Measurements from ENCODE around the gene MAFG. TPM values are rescaled to one million over a fixed set of nuclear protein-coding genes. Genes with fewer than 3 reads are reported as not detected.

The MAFG gene
- polyA plus RNA-seq, 1 of the 3 experiments (the other 2 are of a cell fraction): 38.7 TPM

- Histone ChIP-seq H3K79me2 (ENCODE audit: insufficient read depth) (peaks cover 8% of the 10 kb centered on the region), H3K27ac (ENCODE audit: low read depth in 2 of 2, low read length in 1 of 2) (no peak overlapping the region), H3K36me3 (replicated peaks in 1 of 2; ENCODE audit: control insufficient read depth in 1 of 2, insufficient read depth in 2 of 2, low read length in 1 of 2) (no peaks in the 10 kb centered on the region), H3K27me3 (ENCODE audit: insufficient read depth) (no peaks in the 10 kb centered on the region), H3K4me1 (ENCODE audit: control insufficient read depth in 1 of 2, insufficient read depth in 2 of 2, low read depth in 1 of 2, low read length in 1 of 2) (peaks cover 6 to 21% of the 10 kb centered on the region in 2 experiments; a peak in 2 of 4 replicates), H4K20me1 (ENCODE audit: insufficient read depth) (no peaks in the 10 kb centered on the region), H3K9me2 (no peaks in the 10 kb centered on the region), H2AFZ (ENCODE audit: low read depth) (no peak overlapping the region), H3K4me2 (no peak overlapping the region), H3K9ac (no peak overlapping the region), H3F3A (replicated peaks; ENCODE audit: insufficient read depth) (peaks cover 3% of the 10 kb centered on the region), H3K9me3 (peaks cover 4% of the 10 kb centered on the region; the same call in 1 of the 2 replicates), H3K4me3 (ENCODE audit: low read depth in 2 of 2, low read length in 1 of 2) (no peak overlapping the region)
- no peak for TF ChIP-seq GABPA (IDR thresholded peaks at IDR 0.05; ENCODE audit: low read depth)
- TF ChIP-seq, protein P1, sequence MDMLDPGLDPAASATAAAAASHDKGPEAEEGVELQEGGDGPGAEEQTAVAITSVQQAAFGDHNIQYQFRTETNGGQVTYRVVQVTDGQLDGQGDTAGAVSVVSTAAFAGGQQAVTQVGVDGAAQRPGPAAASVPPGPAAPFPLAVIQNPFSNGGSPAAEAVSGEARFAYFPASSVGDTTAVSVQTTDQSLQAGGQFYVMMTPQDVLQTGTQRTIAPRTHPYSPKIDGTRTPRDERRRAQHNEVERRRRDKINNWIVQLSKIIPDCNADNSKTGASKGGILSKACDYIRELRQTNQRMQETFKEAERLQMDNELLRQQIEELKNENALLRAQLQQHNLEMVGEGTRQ (IDR thresholded peaks at IDR 0.05; ENCODE audit: borderline replicate concordance, low read depth, low read length): no peak
- TF ChIP-seq RXRA (IDR thresholded peaks at IDR 0.05; ENCODE audit: borderline replicate concordance, low read depth): no peak
- no peak for TF ChIP-seq TCF12 (IDR thresholded peaks at IDR 0.05)
- no peak for TF ChIP-seq MXI1 (IDR thresholded peaks at IDR 0.05; ENCODE audit: low read depth, low read length)
- TF ChIP-seq ZBTB33 (IDR thresholded peaks at IDR 0.05; ENCODE audit: borderline replicate concordance, low read depth): no peak
- no peak for TF ChIP-seq USF1 (IDR thresholded peaks at IDR 0.05; ENCODE audit: borderline replicate concordance, low read depth)
- no peak for TF ChIP-seq FOXM1 (IDR thresholded peaks at IDR 0.05; ENCODE audit: low read depth)
- no peak for TF ChIP-seq POLR2AphosphoS5 (IDR thresholded peaks at IDR 0.05; ENCODE audit: low read depth, low read length)
- TF ChIP-seq TAF1 (IDR thresholded peaks at IDR 0.05; ENCODE audit: borderline replicate concordance, low read depth, low read length): no peak
- TF ChIP-seq IRF3 (IDR thresholded peaks at IDR 0.05; ENCODE audit: low read depth, low read length): no peak
- ChIA-PET POLR2A (no interaction called here), CTCF (interaction anchor here (2.3 to 14.5 kb wide), 4 partner anchors 12 to 51 kb away, joined by 23 to 1216 read pairs (median 75); partner anchors contain the start of genes CENPX, DCXR, LRRC45 and NOTUM)
- DNase-seq: no peak
These were observed 45.9 kb upstream of the MAFG start for GRCh38 chr17:81973432-81973831.
